AG20443 (cell line): ENCODE data around the gene GARIN5A.

Experiments used
- DNase-seq: peaks from one replicate; pipeline ENCODE4 v3.0.0; 2012; ENCODE audit warnings: low spot score, mixed read lengths

Gene GARIN5A

GRCh38 chr19:50508843-50509190 lies 32.2 kb upstream of the GARIN5A start:
- DNase-seq: no peak

DNA sequence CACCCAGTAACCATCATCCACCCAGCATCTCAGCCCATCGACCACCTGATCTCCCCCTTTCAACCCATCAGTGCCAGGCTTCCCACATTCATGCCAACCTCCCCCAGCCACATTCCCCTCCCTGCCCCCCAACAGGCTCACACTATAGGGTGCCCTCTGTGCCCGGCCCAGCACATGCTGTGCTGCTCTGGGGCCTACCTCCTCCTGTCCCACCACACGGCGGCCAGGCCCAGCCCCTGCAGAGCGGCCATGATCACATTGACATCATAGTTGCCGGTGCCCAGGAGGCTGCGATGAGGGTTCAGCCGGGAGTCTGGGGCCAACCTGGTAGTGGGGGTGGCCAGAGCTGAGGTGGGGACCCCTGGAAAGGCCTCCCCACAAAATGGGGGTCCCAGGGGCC lies 30.7 kb upstream of the GARIN5A start:
- no peak for DNase-seq

DNA sequence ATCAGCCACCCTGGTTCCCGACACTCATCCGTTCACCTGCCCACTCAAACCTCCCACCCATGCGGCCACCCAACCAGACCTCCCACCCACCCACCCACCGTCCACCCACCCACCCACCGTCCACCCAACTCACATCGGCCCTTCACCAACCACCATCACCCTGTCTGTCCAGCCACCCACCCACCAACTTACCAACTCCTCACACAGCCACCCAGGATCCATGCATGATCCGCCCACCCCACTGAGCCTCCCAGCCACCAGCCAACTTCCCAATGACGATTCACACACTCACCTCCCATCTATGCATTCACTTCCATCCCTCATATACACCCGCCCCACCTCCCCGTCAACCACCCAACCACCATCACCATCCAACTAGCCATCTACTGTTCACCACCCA lies 30.1 kb upstream of the GARIN5A start:
- no peak for DNase-seq

GRCh38 chr19:50505856-50506611 lies 29.4 kb upstream of the GARIN5A start:
- DNase-seq: no peak

GRCh38 chr19:50501568-50502475 lies 25.2 kb upstream of the GARIN5A start:
- DNase-seq: no peak

DNA sequence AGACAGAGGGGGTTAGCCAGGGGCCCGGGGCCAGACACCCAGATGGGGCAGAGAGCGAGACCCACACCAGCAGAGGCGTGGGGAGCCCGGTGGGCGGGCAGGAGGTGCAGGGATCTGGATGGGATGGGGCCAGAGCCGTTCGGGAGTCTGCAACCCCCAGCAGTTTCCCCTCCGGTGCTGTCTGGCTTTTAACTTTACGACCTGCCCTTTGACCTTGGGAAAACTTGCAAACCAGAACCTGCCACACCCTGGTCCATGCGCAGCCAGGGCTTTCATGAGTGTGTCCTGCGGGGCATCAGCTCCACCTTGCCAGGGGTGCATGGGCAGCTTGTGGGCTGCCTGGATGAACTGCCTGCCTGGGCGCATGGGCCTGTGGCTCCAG lies 24.5 kb upstream of the GARIN5A start:
- no peak for DNase-seq

DNA sequence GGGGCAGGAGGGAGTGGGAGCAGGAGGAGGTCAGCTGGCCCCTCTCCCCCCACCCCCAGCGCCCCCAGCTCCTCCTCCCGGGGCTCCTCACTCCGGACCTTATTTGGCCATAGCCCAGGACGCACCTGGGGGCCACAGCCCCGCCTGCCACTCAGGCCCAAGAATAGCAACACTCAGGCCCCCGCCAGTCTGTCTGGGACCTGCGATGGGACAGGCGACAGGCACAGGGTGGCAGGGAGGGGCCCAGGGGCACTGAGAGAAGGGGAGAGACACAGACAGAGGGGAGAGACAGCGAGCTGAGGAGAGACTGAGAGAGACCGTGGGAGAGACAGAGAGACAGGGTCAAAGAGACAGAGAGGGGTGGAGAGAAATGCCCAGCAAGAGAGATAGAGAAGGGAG lies 24.1 kb upstream of the GARIN5A start:
- no peak for DNase-seq

DNA sequence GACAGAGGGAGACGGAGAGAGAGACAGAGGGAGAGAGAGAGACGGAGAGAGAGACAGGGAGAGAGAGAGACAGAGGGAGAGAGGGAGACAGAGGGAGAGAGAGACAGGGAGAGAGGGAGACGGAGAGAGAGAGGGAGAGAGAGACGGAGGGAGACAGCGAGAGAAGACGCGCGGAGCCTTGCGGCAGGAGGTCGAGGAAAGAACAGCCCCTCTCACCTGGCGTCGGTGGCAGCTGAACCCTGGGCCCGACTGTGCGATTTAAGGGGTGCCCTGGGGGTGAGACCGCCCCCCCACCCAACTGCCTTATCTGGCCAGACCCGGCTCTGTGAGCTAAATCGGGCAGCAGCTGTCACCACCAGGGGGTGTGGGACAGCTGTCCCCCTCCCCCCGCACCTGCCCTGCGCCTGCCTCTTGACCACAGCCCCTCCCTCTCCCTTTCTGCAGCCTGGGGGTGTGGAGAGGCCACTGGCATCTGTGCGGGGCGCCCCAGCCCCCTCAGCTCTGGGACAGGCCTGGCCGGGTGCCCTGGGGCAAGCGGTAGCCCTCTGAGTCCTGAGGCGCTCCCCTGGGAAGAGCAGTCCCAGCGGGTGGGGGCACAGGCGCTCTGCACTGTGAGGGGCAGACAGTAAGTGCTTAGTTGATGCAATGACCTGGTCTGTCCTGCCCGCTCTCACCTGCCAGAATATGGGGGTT lies 23.6 kb upstream of the GARIN5A start:
- no peak for DNase-seq

DNA sequence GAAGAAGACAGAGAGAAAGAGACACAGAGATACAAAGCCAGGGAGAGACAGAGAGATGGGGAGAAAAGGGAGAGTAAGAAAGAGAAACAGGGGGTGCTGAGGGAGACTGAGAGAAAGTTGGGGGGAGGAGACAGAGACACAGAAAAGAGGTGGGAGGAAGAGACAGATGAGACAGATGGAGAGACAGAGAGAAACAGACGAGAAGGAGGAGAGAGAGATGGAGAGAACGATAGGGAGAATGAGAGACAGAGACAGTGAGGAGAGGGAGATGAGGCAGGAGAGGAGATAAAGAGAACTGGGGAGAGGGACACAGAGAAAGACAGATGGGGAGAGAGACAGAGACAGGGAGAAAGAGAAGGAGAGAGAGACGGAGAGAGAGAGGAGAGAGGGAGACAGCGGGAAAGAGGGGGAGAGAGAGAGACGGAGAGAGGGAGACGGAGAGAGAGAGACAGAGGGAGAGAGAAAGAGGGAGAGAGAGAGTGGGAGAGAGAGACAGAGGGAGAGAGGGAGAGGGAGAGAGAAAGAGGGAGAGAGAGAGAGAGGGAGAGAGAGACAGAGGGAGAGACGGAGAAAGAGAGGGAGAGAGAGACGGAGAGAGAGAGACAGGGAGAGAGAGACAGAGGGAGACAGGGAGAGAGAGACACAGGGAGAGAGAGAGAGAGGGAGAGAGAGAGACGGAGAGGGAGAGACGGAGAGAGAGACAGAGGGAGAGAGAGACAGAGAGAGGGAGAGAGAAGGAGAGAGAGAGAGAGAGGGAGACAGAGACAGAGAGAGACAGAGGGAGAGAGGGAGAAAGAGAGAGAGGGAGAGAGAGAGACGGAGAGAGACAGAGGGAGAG lies 21.8 kb upstream of the GARIN5A start:
- no peak for DNase-seq

DNA sequence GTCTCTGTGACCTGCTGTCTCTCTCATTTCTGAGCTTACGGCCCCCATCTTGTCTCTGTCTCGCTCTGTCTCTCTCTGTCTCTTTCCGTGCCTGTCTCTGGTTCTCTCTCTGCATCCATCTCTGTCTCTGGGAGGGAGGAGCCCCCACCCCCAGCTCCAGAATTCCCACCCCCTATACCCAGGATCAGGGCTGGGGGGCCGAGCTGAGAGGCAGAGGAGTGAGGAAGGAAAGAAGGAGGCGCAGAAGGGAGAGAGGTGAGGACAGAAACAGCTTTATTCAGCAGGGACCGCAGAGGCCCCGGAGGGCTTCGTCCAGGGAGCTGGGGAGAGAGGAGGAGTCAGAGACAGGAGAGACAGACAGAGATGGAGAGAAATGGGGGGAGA lies 20.4 kb upstream of the GARIN5A start:
- DNase-seq: no peak

- DNase-seq: no peak
These were observed 19.8 kb upstream of the GARIN5A start for GRCh38 chr19:50496189-50497021.

DNA sequence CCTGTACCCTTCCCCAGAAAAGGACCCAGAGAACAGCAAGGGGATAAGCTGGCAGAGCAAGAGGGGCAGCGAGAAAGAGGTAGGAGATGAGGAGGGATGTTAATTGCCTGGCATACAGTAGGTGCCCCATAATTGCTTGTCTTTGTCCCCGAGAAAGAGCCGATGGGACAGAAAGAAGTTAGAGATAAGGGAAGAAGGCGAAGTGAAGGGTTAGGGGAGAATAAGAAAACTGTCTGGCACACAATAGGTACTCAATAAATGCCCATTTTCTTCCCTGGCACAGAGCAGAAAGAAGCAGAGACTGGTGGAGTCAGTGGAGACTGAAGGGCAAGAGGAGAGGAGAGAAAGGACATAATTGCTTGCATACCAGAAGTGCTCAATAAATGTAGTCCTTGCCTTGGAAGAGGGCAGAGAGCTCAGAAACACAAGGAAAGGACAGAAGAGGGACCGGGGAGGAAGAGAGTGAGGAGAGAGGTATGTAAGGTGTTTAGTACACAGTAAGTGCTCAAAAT lies 18.4 kb upstream of the GARIN5A start:
- no peak for DNase-seq

- no peak for DNase-seq
These were observed 17.8 kb upstream of the GARIN5A start for GRCh38 chr19:50494186-50495019.

- DNase-seq: no peak
These were observed 16.5 kb upstream of the GARIN5A start for GRCh38 chr19:50493171-50493570.

DNA sequence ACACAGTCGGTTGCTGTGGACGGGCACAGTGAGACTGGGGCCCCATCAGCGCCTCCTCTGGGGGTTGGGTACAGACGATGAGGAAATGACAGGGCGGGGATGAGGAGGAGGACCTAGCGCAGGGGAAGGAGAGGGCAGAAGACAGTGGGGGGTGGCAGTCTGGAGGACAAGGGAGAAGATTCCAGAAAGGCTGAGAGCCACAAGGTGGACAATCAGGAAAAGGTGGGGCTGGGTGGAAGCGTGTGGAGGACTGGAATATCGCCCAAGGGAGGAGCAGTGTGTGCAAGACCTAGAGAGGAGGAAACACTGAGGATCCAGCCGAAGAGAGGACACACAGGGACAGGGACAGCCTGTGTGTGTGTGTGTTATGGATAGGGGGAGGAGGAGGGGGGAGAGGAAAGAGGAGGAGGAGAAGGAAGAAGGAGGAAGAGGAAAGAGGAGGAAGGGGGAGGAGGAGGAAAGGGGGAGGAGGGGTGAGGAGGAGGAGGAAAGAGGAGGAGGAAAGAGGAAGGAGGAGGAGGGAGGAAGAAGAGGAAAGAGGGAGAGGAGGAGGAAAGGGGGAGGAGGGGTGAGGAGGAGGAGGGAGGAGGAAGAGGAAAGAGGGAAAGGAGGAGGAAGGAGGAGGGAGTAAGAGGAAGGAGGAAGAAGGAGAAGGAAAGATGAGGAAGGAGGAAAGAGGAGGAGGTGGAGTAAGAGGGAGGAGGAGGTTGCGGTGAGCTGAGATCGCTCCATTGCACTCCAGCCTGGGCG lies 15.8 kb upstream of the GARIN5A start:
- DNase-seq: no peak

- DNase-seq: no peak
These were observed 14.4 kb upstream of the GARIN5A start for GRCh38 chr19:50490991-50491472.

DNA sequence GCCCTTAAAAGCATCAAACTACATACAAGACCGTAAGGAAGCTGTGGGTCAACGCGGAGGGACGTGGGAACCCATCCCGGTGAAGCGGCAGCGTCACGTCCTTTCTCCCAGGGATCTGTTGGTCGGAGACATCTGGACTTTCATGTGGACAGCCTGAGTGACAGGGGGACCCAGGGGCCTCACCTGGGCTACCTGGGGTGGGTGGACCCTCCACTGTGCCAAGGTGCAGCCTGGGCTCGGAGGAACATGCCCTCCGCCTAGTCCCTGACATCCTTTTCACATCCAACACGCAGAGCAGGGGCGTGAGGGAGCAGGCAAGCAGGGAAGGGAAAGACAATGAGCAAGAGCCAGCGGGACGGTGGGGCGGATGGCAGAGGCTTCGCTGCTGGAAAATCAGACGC lies 13.8 kb upstream of the GARIN5A start:
- DNase-seq: no peak

GRCh38 chr19:50489461-50490011 lies 12.9 kb upstream of the GARIN5A start:
- no peak for DNase-seq
